ENCODE results near the gene LYZL1.
A peak's percentile ranks its signal among the peaks of the same experiment; 100 is the strongest.
"Not testable (repeated sequence)": the region's sequence is repeated elsewhere in the genome, so short reads cannot be mapped to it uniquely, and the experiment has no call there.

LYZL1 gene

GRCh38 chr10:29291561-29291960 lies 2.7 kb downstream of the LYZL1 start:
- WGBS: 78% methylated on average over 5 of the region's 10 CpGs
- not testable (repeated sequence) for H3K36me3 ChIP-seq (ENCODE audit: control insufficient read depth in 1 of 2, insufficient read depth in 2 of 2, low read depth in 1 of 2, low read length in 2 of 2); H3K79me1 ChIP-seq (replicated peaks; ENCODE audit: low read length, poor library complexity, severe bottlenecking); H3K4me3 ChIP-seq (ENCODE audit: insufficient read depth in 1 of 2, low read depth in 1 of 2, low read length in 2 of 2); H3K23ac ChIP-seq (ENCODE audit: low read length in 2 of 2); H3K4me1 ChIP-seq (ENCODE audit: control insufficient read depth, insufficient read depth, low read depth, low read length); H2AFZ ChIP-seq (ENCODE audit: low read depth, low read length); H2BK120ac ChIP-seq (ENCODE audit: low read depth, low read length); DNase-seq; H3K4me2 ChIP-seq (ENCODE audit: low read length, poor library complexity, severe bottlenecking); H2AK5ac ChIP-seq (ENCODE audit: low read length, severe bottlenecking); H4K91ac ChIP-seq (ENCODE audit: low read length); H3K14ac ChIP-seq (ENCODE audit: low read length in 2 of 2); H3K4ac ChIP-seq (ENCODE audit: low read depth in 1 of 2, low read length in 2 of 2); H3K9ac ChIP-seq (ENCODE audit: low read length); H3K27ac ChIP-seq (ENCODE audit: low read length, poor library complexity, severe bottlenecking); H2BK15ac ChIP-seq (ENCODE audit: low read depth, poor library complexity, severe bottlenecking); H2BK12ac ChIP-seq (ENCODE audit: low read length in 2 of 2); H4K8ac ChIP-seq (ENCODE audit: low read length); H3K18ac ChIP-seq (ENCODE audit: low read depth in 1 of 2, low read length in 2 of 2); H2BK5ac ChIP-seq (ENCODE audit: low read depth, low read length, poor library complexity, severe bottlenecking)
- Histone ChIP-seq H3K9me3 (ENCODE audit: control insufficient read depth, low read length) (peaks cover 24% of the 10 kb centered on the region), H3K27me3 (ENCODE audit: control insufficient read depth in 1 of 2, insufficient read depth in 1 of 2, low read length in 2 of 2) (peaks cover 0 to 18% of the 10 kb centered on the region in 2 experiments)

DNA sequence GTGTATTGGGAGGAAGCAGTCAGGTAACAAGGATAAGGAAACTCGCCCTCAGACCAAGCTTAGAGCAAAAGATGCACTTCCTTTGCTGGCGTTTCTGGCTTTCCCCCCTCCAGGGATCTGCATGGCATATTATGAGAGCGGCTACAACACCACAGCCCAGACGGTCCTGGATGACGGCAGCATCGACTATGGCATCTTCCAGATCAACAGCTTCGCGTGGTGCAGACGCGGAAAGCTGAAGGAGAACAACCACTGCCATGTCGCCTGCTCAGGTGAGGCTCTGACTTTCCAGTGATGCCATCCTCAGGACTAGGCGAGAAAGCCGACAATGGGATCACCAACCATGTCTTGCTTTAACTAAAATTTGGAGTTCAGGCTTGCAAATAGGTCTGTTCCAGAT lies 3.5 kb downstream of the LYZL1 start:
- not testable (repeated sequence) for H2BK120ac ChIP-seq (ENCODE audit: low read depth, low read length); H3K9ac ChIP-seq (ENCODE audit: low read length); DNase-seq; H3K4me3 ChIP-seq (ENCODE audit: insufficient read depth in 1 of 2, low read depth in 1 of 2, low read length in 2 of 2); H4K8ac ChIP-seq (ENCODE audit: low read length); H2BK5ac ChIP-seq (ENCODE audit: low read depth, low read length, poor library complexity, severe bottlenecking); H2AFZ ChIP-seq (ENCODE audit: low read depth, low read length); H3K4ac ChIP-seq (ENCODE audit: low read depth in 1 of 2, low read length in 2 of 2); H3K4me1 ChIP-seq (ENCODE audit: control insufficient read depth, insufficient read depth, low read depth, low read length); H2AK5ac ChIP-seq (ENCODE audit: low read length, severe bottlenecking); H4K91ac ChIP-seq (ENCODE audit: low read length); H2BK12ac ChIP-seq (ENCODE audit: low read length in 2 of 2); H3K18ac ChIP-seq (ENCODE audit: low read depth in 1 of 2, low read length in 2 of 2); H3K14ac ChIP-seq (ENCODE audit: low read length in 2 of 2); H3K79me1 ChIP-seq (replicated peaks; ENCODE audit: low read length, poor library complexity, severe bottlenecking); H3K23ac ChIP-seq (ENCODE audit: low read length in 2 of 2); H3K36me3 ChIP-seq (ENCODE audit: control insufficient read depth in 1 of 2, insufficient read depth in 2 of 2, low read depth in 1 of 2, low read length in 2 of 2); H3K27ac ChIP-seq (ENCODE audit: low read length, poor library complexity, severe bottlenecking); H2BK15ac ChIP-seq (ENCODE audit: low read depth, poor library complexity, severe bottlenecking); H3K4me2 ChIP-seq (ENCODE audit: low read length, poor library complexity, severe bottlenecking)
- peaks cover 0 to 14% of the 10 kb centered on the region in 2 experiments for H3K27me3 ChIP-seq (ENCODE audit: control insufficient read depth in 1 of 2, insufficient read depth in 1 of 2, low read length in 2 of 2)
- WGBS: 90% methylated on average over 12 of the region's 13 CpGs
- peaks cover 32% of the 10 kb centered on the region for H3K9me3 ChIP-seq (ENCODE audit: control insufficient read depth, low read length)

DNA sequence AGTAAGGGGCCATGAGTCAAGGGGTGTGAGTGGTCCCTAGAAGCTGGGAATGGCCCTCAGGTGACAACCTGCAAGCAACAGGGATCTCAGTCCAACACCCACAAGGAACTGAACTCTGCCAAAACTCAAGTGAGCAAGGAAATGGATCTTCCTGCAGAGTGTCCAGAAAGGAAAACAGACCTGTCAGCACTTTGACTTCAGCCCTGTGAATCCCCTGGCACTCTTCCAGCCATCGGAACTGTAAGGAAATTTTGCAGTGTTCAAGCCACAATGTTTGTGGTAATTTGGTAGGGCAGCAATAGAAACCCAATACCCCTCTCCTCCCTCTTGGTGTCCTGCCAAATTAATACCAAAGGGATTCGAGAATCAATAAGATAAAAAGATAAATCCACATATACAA lies 6.9 kb downstream of the LYZL1 start:
- Histone ChIP-seq H3K18ac (ENCODE audit: low read depth in 1 of 2, low read length in 2 of 2) (no peak overlapping the region), H3K36me3 (ENCODE audit: control insufficient read depth in 1 of 2, insufficient read depth in 2 of 2, low read depth in 1 of 2, low read length in 2 of 2) (no peaks in the 10 kb centered on the region), H3K4me2 (ENCODE audit: low read length, poor library complexity, severe bottlenecking) (no peak overlapping the region), H2AK5ac (ENCODE audit: low read length, severe bottlenecking) (no peak overlapping the region), H2BK5ac (ENCODE audit: low read depth, low read length, poor library complexity, severe bottlenecking) (no peak overlapping the region), H3K79me1 (replicated peaks; ENCODE audit: low read length, poor library complexity, severe bottlenecking) (no peaks in the 10 kb centered on the region), H3K9me3 (ENCODE audit: control insufficient read depth, low read length) (peaks cover 62% of the 10 kb centered on the region), H2BK120ac (ENCODE audit: low read depth, low read length) (no peak overlapping the region), H3K23ac (ENCODE audit: low read length in 2 of 2) (no peak overlapping the region), H3K4me1 (ENCODE audit: control insufficient read depth, insufficient read depth, low read depth, low read length) (no peaks in the 10 kb centered on the region), H4K91ac (ENCODE audit: low read length) (no peak overlapping the region), H3K27me3 (ENCODE audit: control insufficient read depth in 1 of 2, insufficient read depth in 1 of 2, low read length in 2 of 2) (peaks cover 0 to 14% of the 10 kb centered on the region in 2 experiments), H3K4ac (ENCODE audit: low read depth in 1 of 2, low read length in 2 of 2) (no peak overlapping the region), H3K9ac (ENCODE audit: low read length) (no peak overlapping the region), H2AFZ (ENCODE audit: low read depth, low read length) (no peak overlapping the region), H2BK12ac (ENCODE audit: low read length in 2 of 2) (no peak overlapping the region), H3K4me3 (ENCODE audit: insufficient read depth in 1 of 2, low read depth in 1 of 2, low read length in 2 of 2) (no peak overlapping the region), H3K14ac (ENCODE audit: low read length in 2 of 2) (no peak overlapping the region), H2BK15ac (ENCODE audit: low read depth, poor library complexity, severe bottlenecking) (no peak overlapping the region), H3K27ac (ENCODE audit: low read length, poor library complexity, severe bottlenecking) (no peak overlapping the region), H4K8ac (ENCODE audit: low read length) (no peak overlapping the region)
- 60% methylated on average over 1 of the region's 2 CpGs for WGBS
- DNase-seq: no peak

- no peak overlapping the region for H2BK5ac ChIP-seq (ENCODE audit: low read depth, low read length, poor library complexity, severe bottlenecking)
- H4K8ac ChIP-seq (ENCODE audit: low read length): no peak overlapping the region
- H3K36me3 ChIP-seq (ENCODE audit: control insufficient read depth in 1 of 2, insufficient read depth in 2 of 2, low read depth in 1 of 2, low read length in 2 of 2): no peaks in the 10 kb centered on the region
- WGBS: 75% methylated on average over 1 of the region's 1 CpG
- H3K14ac ChIP-seq (ENCODE audit: low read length in 2 of 2): no peak overlapping the region
- H2AK5ac ChIP-seq (ENCODE audit: low read length, severe bottlenecking): no peak overlapping the region
- no peak overlapping the region for H3K23ac ChIP-seq (ENCODE audit: low read length in 2 of 2)
- H3K18ac ChIP-seq (ENCODE audit: low read depth in 1 of 2, low read length in 2 of 2): no peak overlapping the region
- H2BK120ac ChIP-seq (ENCODE audit: low read depth, low read length): no peak overlapping the region
- H3K27me3 ChIP-seq (ENCODE audit: control insufficient read depth in 1 of 2, insufficient read depth in 1 of 2, low read length in 2 of 2): peaks cover 0 to 8% of the 10 kb centered on the region in 2 experiments
- no peak overlapping the region for H3K4ac ChIP-seq (ENCODE audit: low read depth in 1 of 2, low read length in 2 of 2)
- no peaks in the 10 kb centered on the region for H3K4me1 ChIP-seq (ENCODE audit: control insufficient read depth, insufficient read depth, low read depth, low read length)
- DNase-seq: peak; percentile 40
- H2BK12ac ChIP-seq (ENCODE audit: low read length in 2 of 2): no peak overlapping the region
- H3K4me2 ChIP-seq (ENCODE audit: low read length, poor library complexity, severe bottlenecking): no peak overlapping the region
- H2BK15ac ChIP-seq (ENCODE audit: low read depth, poor library complexity, severe bottlenecking): no peak overlapping the region
- H3K9me3 ChIP-seq (ENCODE audit: control insufficient read depth, low read length): peaks cover 76% of the 10 kb centered on the region
- no peak overlapping the region for H3K27ac ChIP-seq (ENCODE audit: low read length, poor library complexity, severe bottlenecking)
- no peak overlapping the region for H4K91ac ChIP-seq (ENCODE audit: low read length)
- H3K9ac ChIP-seq (ENCODE audit: low read length): no peak overlapping the region
- H2AFZ ChIP-seq (ENCODE audit: low read depth, low read length): no peak overlapping the region
- no peak overlapping the region for H3K4me3 ChIP-seq (ENCODE audit: insufficient read depth in 1 of 2, low read depth in 1 of 2, low read length in 2 of 2)
- H3K79me1 ChIP-seq (replicated peaks; ENCODE audit: low read length, poor library complexity, severe bottlenecking): no peaks in the 10 kb centered on the region
Observed at GRCh38 chr10:29297678-29298077, 8.8 kb downstream of the LYZL1 start.

All from mesenchymal stem cell (in vitro differentiated cells and primary cell).